BJ (cell line): ENCODE data around the gene DMBT1. TPM values are rescaled to one million over a fixed set of nuclear protein-coding genes. Genes with fewer than 3 reads are reported as not detected.

Experiments used
- CTCF ChIA-PET: fragments of 350-600 bp; formaldehyde crosslinking; extraction: SDS; loops from one replicate; lab custom pipeline; 2021; ENCODE audit warnings: antibody characterized with exemption, inconsistent platforms; lab: Yijun Ruan, JAX
- POLR2A ChIA-PET: fragments of 300-600 bp; sonication (Branson Sonifier 250); formaldehyde crosslinking; extraction: SDS; loops from one replicate; lab custom pipeline; 2021; ENCODE audit warnings: antibody characterized with exemption; lab: Charles Lee
- DNase-seq: peaks from one replicate; pipeline ENCODE4 v3.0.0-alpha.2; 2011; ENCODE audit warnings: low read depth
- H3K27me3 ChIP-seq: 2 replicates; pipeline ENCODE4 v1.6.0; 2011; ENCODE audit warnings: low read length; ENCODE audit not compliant: control insufficient read depth, insufficient read depth
- H3K36me3 ChIP-seq: 2 replicates; pipeline ENCODE4 v1.5.1; 2011; ENCODE audit warnings: low read length; ENCODE audit not compliant: control insufficient read depth, insufficient read depth
- H3K4me3 ChIP-seq: 2 replicates; pipeline ENCODE4 v1.5.1; 2011; ENCODE audit warnings: low read depth, mild to moderate bottlenecking, control low read depth, low read length
- CTCF ChIP-seq: IDR thresholded peaks from 2 replicates; pipeline ENCODE4 v1.5.1; 2011; ENCODE audit warnings: low read depth, mild to moderate bottlenecking, control low read depth, inconsistent platforms, low read length, moderate library complexity; ENCODE audit not compliant: insufficient read depth
- polyA plus RNA-seq: library from polyadenylated mRNA; depleted of rRNA; stranded (reverse); fragments of >200 nt; gene quantifications from 2 replicates; pipeline ENCODE4 v1.2.3, GENCODE V29; 2011

The DMBT1 gene
- polyA plus RNA-seq, 1 experiment: 0.01 TPM

GRCh38 chr10:122544493-122544892 lies 16.1 kb upstream of the DMBT1 start:
- H3K36me3 ChIP-seq: no peaks in the 10 kb centered on the region
- no peaks in the 10 kb centered on the region; the same call in 1 of the 2 replicates for H3K27me3 ChIP-seq
- POLR2A ChIA-PET: no interaction called here
- H3K4me3 ChIP-seq: no peak overlapping the region
- no peak for DNase-seq
- CTCF ChIA-PET: interaction anchor here (0.6 kb wide), 1 partner anchor 172 kb away, joined by 3 read pairs; no protein-coding TSS in a partner anchor
- TF ChIP-seq CTCF: no peak

GRCh38 chr10:122546242-122546641 lies 14.3 kb upstream of the DMBT1 start:
- TF ChIP-seq CTCF: no peak
- DNase-seq: no peak
- CTCF ChIA-PET: no interaction called here
- POLR2A ChIA-PET: no interaction called here
- no peaks in the 10 kb centered on the region for H3K36me3 ChIP-seq
- H3K4me3 ChIP-seq: no peak overlapping the region
- H3K27me3 ChIP-seq: no peaks in the 10 kb centered on the region; the same call in 1 of the 2 replicates

- Histone ChIP-seq H3K36me3 (no peaks in the 10 kb centered on the region), H3K4me3 (no peak overlapping the region), H3K27me3 (no peaks in the 10 kb centered on the region; the same call in 1 of the 2 replicates)
- no peak for DNase-seq
- no peak for TF ChIP-seq CTCF
- POLR2A ChIA-PET: no interaction called here
- CTCF ChIA-PET: interaction anchor here (0.7 to 2.0 kb wide), 5 partner anchors 12 to 280 kb away, joined by 3 to 6 read pairs (median 3); partner anchors contain the start of gene DMBT1
Measured at GRCh38 chr10:122548407-122549085, 12.0 kb upstream of the DMBT1 start.

- ChIA-PET POLR2A (no interaction called here), CTCF (interaction anchor here (0.8 to 1.8 kb wide), 2 partner anchors 16 to 254 kb away, joined by 3 to 5 read pairs; no protein-coding TSS in a partner anchor)
- H3K4me3 ChIP-seq: no peak overlapping the region
- no peak for TF ChIP-seq CTCF
- no peaks in the 10 kb centered on the region for H3K36me3 ChIP-seq
- no peak for DNase-seq
- H3K27me3 ChIP-seq: no peaks in the 10 kb centered on the region; the same call in 1 of the 2 replicates
Measured at GRCh38 chr10:122549636-122550035, 10.9 kb upstream of the DMBT1 start.

- H3K36me3 ChIP-seq: no peaks in the 10 kb centered on the region
- ChIA-PET POLR2A (no interaction called here), CTCF (interaction anchor here (1.0 to 1.8 kb wide), 2 partner anchors 15 kb away, joined by 3 to 5 read pairs; no protein-coding TSS in a partner anchor)
- TF ChIP-seq CTCF: no peak
- DNase-seq: no peak
- no peaks in the 10 kb centered on the region for H3K27me3 ChIP-seq
- H3K4me3 ChIP-seq: no peak overlapping the region
Measured at GRCh38 chr10:122550427-122550826, 10.1 kb upstream of the DMBT1 start.
